22Rv1 (cell line): ENCODE data around the gene STK32A.

ENCODE experiments used
- CTCF ChIP-seq: fragments of 450-650 bp; IDR thresholded peaks from 2 replicates; pipeline ENCODE4 v1.5.1; 2017; ENCODE audit warnings: mild to moderate bottlenecking
- ZFX ChIP-seq: fragments of 450-650 bp; IDR thresholded peaks from 2 replicates; pipeline ENCODE4 v1.6.1; 2017; ENCODE audit warnings: antibody characterized with exemption, borderline replicate concordance

- TF ChIP-seq CTCF = no peak
- TF ChIP-seq ZFX = no peak
Observed at GRCh38 chr5:147415651-147416050, 180.8 kb downstream of the STK32A start.
